ENCODE measurements around the gene SLC22A23.

The SLC22A23 gene

DNA sequence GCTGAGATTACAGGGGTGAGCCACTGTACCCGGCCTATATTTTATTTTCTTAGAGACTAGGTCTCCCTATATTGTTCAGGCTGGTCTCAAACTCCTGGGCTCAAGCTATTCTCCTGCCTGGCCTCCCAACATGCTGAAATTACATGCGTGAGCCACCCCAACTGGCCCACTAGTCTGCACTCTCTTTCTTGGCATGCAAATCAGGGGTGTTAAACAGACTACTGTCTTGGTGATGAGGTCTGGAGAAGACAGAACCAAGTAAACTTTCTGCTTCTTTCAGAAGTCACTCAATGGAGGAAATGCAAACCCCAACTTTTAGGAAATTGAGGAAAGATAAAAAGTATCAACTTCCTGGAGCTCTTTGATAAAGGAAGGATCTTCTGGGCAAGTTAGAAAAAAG is 221.4 kb downstream of the SLC22A23 start:
- no peak for DNase-seq

DNA sequence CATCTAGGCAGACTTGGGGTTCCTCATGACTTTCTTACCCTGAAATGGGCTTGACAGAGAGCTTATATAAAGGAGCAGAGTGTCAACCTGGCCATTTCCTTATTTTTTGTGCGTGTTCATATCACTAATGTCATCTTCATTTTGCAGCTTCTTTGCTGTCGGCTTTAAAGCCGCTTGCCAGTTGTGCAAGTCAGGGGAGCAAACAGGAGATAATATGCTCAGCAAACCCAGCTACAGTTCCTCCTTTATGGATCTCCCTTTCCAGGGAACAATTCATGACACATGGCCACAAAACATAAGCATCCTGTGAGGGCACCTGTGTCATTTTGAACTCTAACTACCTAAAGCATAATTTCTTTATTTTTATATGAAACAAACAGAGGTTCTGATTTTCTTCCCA is 222.9 kb downstream of the SLC22A23 start:
- DNase-seq: no peak

DNA sequence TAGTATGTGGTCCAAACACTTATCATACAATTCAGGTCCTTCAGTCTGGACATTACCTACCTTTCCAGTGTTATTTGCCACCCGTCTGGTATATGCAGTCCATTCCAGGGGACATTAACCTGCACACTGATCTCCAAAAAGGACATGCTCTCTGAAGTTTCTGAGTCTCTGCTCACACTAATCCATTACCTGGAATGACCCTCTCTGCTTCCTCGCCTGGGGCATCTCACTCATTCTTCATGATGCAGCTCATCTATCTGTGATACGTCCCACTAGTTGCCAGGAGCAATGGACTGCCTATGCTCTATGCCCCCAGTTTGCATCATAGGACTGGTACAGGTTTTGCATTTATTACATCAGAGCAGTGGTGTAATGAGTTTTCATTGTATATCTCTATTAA is 223.5 kb downstream of the SLC22A23 start:
- DNase-seq: no peak

DNA sequence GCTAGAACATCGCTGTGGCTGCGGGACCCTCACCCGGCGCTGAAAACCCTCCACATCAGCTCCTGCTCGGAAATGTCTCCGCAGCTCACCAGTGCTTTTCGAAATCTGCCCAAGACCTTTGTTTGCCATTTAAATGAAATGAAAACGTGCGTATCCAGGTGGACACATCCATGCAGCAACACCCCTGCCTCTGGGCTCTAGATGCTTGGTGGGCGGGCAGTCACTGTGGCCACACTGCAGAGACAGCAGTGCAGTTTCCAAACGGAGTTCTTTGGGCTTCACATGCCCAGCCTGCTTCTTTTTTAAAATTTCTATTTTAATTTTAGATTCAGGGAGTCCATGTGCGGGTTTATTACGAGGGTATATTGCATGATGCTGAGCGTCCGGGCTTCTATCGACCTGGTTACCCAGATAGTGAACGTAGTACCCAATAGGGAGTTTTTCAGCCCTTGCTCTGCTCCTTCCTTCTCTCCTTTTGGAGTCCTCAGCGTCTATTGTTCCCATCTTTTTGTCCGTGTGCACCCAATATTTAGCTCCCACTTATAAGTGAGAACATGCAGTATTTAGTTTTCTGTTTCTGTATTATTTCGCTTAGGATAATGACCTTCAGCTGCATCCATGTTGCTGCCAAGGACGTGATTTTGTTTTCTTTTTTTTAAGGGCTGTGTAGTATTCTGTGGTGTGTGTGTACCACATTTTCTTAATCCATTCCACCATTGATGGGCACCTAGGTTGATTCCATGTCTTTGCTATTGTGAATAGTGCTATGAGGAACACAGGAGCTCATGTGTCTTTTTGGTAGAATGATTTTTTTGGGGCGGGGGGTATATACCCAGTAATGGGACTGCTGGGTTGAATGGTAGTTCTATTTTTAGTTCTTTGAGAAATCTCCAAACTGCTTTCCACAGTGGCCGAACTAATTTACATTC is 224.6 kb downstream of the SLC22A23 start:
- DNase-seq: no peak

DNA sequence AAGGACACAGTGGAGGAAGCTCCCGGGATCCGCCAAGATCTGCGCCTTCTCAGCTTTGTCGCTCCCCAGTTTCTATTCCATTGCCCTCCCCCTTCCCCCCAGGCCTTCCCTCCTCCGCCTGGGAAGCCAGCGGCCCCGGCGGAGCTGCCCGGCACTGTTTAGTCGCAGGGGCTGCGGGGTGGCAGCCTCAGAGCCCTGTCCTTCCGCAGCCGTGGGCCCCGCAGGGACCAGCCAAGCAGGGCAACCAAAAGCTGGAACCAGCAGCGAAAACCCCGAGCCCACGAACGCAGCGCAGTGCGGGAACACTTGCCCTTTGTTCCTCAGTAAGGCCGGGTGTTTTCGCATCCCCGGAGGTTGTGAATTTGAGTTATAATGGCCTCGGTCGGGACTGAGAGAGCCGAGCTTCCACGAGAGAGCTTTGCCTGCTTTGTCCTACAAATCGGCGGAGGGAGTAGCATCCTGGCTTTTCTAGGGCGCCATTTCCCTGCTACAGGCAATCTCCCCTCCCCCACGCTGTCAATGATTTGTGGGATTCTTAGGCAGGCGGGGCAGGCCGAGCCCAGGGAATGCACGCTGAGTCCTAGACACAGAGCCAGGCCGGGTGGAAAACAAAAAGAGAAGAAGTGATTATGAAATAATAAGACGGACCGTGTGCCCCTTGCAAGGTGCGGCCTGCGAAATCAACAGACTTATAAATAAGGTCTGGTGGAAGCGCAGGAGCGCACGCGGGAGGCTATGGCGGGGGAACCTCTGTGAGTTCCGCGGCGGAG is 225.4 kb downstream of the SLC22A23 start:
- DNase-seq: peak; percentile 71

DNA sequence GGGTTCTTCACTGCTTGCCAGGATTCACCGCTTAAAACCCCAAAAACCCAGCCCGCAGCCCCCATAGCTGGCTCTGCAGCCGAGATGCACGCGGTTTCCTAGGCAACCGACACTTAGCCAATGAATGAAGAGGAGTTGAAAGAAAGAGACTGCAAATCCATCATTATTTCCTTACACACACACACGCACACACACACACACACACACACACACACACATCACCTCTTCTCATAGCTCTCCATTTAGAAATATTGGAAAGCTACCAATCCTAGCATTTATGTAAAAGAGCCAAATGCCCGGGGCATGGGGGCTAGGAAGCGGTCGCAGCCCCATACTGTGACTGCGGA is 226.0 kb downstream of the SLC22A23 start:
- DNase-seq: peak; percentile 60

DNA sequence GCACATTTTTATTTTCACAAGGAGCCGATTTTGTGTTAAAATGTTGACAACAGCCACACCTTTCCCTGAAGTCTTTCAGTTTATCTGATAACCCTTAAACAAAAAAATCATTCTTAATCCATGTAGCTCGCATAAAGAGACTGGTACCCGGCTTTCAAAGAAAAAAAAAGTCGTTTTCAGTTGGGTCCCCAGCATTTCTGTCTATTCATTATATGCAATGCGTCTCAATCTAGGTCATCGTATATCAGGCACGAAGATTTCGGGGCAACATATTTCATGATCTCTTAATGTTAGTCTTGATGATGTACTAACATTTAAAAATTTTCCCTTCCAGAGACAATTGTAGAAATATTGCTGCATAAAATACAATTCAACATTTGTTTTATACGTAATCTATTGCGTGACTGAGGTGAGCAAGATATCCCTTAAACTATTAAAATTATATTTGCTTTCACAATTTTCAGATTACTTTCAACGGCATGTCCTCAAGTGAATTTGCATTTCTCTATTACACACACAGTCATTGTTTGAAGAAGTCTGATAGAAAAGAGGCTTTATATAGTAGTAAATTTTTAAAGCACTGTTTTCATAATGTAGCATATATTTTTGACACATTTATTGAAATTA is 226.5 kb downstream of the SLC22A23 start:
- DNase-seq: no peak

DNA sequence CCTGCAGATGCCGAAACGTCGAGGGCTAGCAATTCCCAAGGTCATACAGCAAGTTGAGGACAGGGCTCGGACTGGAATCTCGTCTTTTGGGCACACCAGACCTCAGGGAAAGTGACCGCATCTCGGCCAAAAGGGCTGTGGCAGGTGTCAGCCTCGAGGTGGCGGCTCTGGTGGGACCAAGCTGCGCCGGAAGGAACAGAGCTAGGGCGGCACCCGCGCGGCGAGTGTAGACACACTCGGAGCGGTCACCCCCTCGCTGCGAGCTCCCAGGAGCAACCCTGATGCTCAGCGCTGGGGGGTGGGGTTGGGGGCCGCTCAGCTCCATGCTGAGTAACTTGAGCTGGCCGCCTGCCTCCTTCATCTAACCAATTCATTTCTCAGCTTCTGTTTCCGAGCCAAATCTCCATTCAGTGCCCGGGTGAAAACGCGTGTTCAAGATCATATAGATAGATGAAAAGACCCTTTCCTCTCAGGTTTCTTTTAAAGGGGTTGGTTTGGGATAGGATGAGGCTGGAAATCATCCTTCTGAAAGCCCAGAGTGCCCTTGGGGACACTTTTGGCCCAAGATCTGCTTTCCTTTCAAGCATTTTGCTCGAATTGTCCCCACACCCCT is 227.2 kb downstream of the SLC22A23 start:
- peak; percentile 33 for DNase-seq

DNA sequence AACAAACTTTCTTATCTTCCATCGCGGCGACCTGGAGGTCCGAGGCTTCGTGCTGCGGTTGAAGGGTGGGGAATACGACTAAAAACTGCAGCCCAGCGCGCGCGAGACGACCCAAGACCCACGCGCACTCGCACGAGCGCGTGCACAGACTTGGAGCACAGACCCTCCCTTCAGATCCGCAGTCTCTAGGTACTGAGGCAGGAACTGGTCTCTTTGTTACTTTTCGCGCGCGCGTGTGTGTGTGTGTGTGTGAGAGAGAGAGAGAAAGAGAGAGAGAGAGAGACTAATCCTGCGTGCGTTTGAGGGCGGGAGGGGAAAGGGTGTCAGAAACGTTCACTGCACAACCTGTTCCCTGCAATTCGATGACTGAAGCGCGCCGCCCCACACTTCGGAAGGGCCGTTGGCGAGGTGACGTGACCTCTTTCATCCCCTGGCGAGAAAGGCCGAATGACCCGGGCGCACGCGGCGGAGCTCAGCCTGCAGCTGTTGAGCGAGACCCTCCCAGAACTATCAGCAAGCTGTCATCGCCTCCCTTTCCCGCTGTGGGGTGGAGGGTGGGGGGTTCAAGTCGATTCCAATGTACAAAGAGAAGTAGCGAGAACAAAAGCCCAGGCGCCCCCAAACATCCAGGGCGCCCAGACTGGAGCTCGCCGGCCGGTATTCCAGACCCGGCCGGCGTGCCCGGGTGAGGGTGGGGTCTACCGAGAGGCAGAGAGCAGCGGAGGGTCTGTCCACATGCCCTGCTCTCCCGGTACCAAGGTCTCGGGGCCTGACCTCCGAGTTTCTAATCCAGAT is 227.9 kb downstream of the SLC22A23 start:
- DNase-seq: peak; percentile 24

DNA sequence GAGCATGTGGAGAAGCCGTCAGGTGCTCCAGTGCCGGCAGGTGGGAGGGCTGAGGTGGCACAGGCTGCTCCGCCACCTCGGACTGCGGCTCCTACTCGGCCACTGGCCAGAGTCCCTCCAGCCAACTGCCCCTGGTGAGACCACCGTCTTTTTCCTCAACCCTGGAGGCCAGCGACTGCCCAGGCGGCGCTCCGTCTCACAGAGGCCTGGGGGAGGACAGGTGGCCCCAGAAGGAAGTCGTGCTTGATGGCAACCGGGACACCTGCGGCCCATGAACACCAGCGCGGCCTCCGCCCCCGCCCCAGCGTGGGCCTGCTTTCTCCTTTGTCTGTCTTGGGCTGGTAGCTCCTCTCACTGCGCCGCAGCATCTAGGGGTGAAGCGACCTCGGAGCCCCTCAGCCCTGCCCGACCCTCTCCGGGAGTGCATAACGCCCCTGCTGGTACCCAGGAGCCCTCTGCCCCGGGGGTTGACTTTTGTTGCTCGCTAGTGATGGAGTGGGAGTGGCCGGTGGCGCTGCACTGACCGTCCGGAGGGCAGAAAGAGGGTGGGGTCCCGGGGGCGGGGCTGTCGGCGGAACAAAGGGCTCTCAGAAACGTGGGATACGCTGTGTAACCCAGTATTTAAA is 228.7 kb downstream of the SLC22A23 start:
- DNase-seq: peak; percentile 38

DNA sequence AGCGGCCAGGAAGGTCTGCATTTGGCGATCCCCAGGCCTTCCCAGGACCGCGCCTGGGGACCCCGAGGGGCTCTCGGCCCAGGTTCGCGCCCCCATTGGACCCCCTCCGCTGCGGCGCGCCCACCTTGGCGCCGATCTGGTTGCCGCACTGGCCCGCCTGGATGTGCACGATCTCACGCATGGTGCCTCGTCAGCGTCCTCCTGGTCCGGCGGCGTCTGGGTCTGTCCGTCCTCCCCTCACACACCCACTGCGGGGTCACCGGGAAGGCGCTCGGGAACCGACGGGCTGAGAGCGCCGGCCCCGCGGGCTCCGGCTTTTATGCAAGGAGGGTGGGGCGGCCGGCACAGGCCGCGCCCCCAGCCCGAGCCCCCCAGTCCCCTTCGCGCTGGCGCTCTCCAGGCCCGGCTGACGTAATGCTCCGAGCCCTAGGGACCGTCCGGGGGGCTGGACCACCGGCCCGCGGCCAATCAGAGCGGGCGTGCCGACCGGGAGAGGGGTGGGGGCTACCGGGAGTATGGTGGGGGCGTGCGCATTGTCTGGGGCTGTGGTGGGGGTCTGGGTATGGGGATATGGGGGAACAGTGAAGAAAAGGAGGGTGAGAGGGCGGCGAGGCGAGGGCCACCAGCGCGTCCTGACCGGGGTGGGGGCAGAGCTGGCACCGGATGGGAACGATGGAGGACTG is 229.3 kb downstream of the SLC22A23 start, which contains the start of gene TUBB2B:
TSS of gene TUBB2B (minus strand) at position 291 of the 683 bp plus-strand sequence. CDS start at position 181, 110 bp downstream.
- DNase-seq: peak; percentile 78

DNA sequence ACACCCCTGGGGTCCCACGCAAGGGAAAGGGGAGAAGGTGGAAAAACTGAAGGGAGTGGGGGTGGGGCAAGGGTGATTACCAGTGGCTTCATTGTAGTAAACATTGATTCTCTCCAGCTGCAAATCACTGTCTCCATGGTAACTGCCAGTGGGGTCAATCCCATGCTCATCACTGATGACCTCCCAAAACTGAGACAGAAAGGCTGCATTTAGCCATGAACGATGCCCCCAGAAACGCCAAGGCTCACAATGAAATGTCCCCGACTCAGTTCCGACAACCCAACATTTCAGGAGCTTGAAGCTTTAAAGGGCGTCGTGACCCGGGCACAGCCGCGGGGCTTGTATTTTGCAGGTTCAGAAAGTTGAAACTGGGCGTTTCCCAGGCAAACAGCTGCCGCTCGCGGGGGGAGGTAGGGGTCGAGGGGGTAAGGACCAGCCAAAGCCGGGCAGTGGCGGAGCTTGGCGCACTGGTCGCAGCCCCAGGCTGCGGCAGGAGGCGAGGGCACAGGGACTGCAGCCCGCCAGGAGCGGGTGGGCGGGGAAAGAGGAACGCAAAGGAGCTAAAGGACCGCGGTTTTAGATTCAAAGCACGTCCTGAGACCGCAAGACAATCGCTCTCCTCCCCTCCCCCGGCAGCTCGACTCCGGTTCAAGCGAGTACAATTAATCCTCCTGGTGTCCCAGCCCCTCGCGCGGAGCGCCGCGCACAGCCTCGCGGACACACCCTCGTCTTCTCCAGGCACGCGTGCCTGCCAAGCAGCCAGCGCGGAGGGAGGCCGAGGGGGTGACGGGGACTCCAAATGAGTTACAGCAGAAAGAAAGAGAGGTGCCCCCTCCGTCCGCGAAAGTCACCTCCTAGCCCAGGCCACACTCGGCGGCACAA is 230.1 kb downstream of the SLC22A23 start:
- no peak for DNase-seq

DNA sequence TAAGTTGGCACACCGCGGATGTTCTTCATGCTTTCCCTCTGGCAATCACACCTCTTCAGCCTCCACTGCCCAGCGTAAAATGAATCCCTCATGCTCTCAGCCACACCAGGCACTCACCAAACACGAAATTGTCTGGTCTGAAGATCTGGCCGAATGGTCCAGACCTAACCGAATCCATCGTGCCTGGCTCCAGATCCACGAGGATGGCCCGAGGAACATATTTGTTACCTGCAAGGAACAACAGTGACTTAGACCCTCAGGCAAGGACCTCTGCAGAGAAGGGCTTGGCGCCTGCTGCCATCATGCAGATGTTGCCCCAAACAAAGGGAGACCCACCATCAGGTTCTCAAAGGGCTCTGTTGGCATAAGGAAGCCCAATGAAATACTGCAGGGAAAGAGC is 230.8 kb downstream of the SLC22A23 start:
- no peak for DNase-seq

DNA sequence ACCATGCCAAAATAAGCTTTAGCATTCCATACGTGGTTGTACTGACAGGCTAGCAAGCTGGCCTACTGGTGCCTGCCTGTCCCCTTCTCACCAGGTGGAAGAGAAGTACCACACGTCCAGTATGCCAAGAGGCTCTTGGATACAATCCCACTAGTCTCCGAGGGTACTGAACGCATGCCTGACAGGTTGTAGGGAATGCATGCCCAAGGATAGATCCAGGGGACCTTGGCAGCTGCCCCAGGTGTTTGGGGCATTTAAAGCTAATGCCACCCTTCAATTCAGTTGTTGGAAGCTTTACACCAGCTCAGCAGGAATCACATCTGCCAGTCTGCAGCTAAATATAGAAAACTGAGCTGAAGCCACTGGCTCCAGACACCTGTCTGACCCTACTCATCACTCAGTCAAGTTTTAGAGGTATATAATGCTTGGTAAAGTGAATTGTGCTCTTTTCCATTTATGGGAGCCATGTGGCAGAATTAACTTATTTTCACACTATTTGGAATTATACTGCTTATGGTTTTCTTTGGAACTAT is 234.3 kb downstream of the SLC22A23 start:
- DNase-seq: no peak

DNA sequence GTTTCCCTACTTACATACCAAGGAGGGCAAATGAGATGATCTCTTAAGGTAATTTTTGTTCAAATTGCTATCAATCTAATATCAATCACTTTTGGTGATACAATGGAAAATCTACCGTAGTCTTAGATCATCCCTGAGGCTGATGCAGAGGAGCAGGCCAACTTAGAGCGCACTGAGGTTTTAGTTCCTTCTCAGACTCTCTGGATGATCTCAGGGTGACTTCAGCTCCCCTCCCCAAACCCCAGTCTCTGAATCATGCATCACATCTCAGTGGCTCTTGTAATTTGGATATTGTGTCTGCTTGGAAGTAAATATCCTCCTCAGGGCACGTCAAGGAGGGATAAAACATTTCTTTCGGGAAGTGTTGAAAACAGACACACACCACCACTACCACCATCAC is 235.3 kb downstream of the SLC22A23 start:
- no peak for DNase-seq

DNA sequence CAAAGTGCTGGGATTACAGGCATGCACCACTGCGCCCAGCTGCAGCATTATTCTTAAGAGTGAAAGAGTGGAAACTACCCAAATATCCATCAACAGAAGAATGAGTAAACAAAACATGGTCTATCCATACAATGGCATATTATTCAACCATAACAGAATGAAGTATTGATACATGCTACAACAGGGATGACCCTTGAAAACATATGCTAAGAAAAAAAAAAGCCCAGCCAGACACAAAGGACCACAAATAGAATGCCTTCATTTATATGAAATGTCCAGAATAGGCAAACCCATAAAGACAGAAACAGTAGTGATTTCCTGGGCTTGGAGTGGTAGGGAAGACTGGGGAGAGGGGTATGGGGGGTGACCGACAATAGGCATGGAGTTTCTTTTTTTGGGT is 236.5 kb downstream of the SLC22A23 start:
- DNase-seq: no peak
